Fibroblast of the aortic adventitia (primary cell): ENCODE results near the gene LKAAEAR1. TPM values are rescaled to one million over a fixed set of nuclear protein-coding genes. Genes with fewer than 3 reads are reported as not detected.
A peak's percentile ranks its signal among the peaks of the same experiment; 100 is the strongest.

Experiments
- DNase-seq: peaks from one replicate; pipeline ENCODE4 v3.0.0-alpha.2; 2010; ENCODE audit warnings: low read depth
- H3K4me3 ChIP-seq: 2 replicates; pipeline ENCODE4 v1.5.1; 2011; ENCODE audit warnings: low read depth, mild to moderate bottlenecking, control low read depth, low read length, moderate library complexity
- CTCF ChIP-seq: IDR thresholded peaks from 2 replicates; pipeline ENCODE4 v1.5.1; 2011; ENCODE audit warnings: mild to moderate bottlenecking, low read length, control low read depth, inconsistent platforms; ENCODE audit not compliant: insufficient read depth
- total RNA-seq: library from RNA; depleted of rRNA; stranded (reverse); fragments of >200 nt; gene quantifications from 2 replicates; pipeline ENCODE4 v1.2.3, GENCODE V29; 2012; ENCODE audit warnings: low replicate concordance

LKAAEAR1 gene
- total RNA-seq, 1 donor: 0.36 TPM

GRCh38 chr20:64067733-64068307 is 16.4 kb downstream of the LKAAEAR1 start:
- no peak overlapping the region for H3K4me3 ChIP-seq
- DNase-seq: no peak
- no peak for TF ChIP-seq CTCF

GRCh38 chr20:64067005-64067632 is 17.1 kb downstream of the LKAAEAR1 start:
- TF ChIP-seq CTCF: no peak
- no peak overlapping the region for H3K4me3 ChIP-seq
- no peak for DNase-seq

- no peak overlapping the region for H3K4me3 ChIP-seq
- TF ChIP-seq CTCF: no peak
- DNase-seq: peak; percentile 59
Measured at GRCh38 chr20:64065974-64066343, 18.2 kb downstream of the LKAAEAR1 start.

- DNase-seq: no peak
- no peak overlapping the region for H3K4me3 ChIP-seq
- TF ChIP-seq CTCF: no peak
Measured at GRCh38 chr20:64065062-64065973, 18.9 kb downstream of the LKAAEAR1 start.

GRCh38 chr20:64064145-64064698 is 20.0 kb downstream of the LKAAEAR1 start:
- peak; percentile 56 for DNase-seq
- peak overlapping the region; percentile 88 for H3K4me3 ChIP-seq
- no peak for TF ChIP-seq CTCF

- peak overlapping the region; percentile 88 for H3K4me3 ChIP-seq
- no peak for DNase-seq
- TF ChIP-seq CTCF: no peak
Measured at GRCh38 chr20:64063389-64064144, 20.6 kb downstream of the LKAAEAR1 start.
